ENCODE results near the gene OTUD5.
"Not testable (repeated sequence)": the region's sequence is repeated elsewhere in the genome, so short reads cannot be mapped to it uniquely, and the experiment has no call there.

Gene OTUD5

GRCh38 chrX:48957477-48957826, at the start of gene OTUD5:
Gene OTUD5, minus strand, starts transcription at chrX:48957607. Its CDS starts 37 bp downstream, at chrX:48957570.
- peak; percentile 50 to 75 (median 64) for DNase-seq

GRCh38 chrX:49003696-49004095, 46.3 kb upstream of the OTUD5 start:
- no peak for DNase-seq

- DNase-seq: peak; percentile 41 to 74 (median 63)
Measured at GRCh38 chrX:49002091-49002935, 44.9 kb upstream of the OTUD5 start, which contains the start of gene GRIPAP1. Gene GRIPAP1, minus strand, starts transcription at chrX:49002264. Its CDS starts 35 bp downstream, at chrX:49002229.

- DNase-seq: peak in 2 of 4 experiments; percentile 23 to 25
Measured at GRCh38 chrX:49001521-49002090, 44.2 kb upstream of the OTUD5 start.

GRCh38 chrX:49000636-49001035, 43.2 kb upstream of the OTUD5 start:
- DNase-seq: no peak

GRCh38 chrX:48999030-48999429, 41.6 kb upstream of the OTUD5 start:
- DNase-seq: no peak

- DNase-seq: no peak
Measured at GRCh38 chrX:48998391-48998790, 41.0 kb upstream of the OTUD5 start.

- DNase-seq: no peak
Measured at GRCh38 chrX:48997865-48998264, 40.5 kb upstream of the OTUD5 start.

GRCh38 chrX:48997455-48997854, 40.0 kb upstream of the OTUD5 start:
- no peak for DNase-seq

- DNase-seq: no peak
Measured at GRCh38 chrX:48996969-48997368, 39.6 kb upstream of the OTUD5 start.

- DNase-seq: no peak
Measured at GRCh38 chrX:48992341-48992740, 34.9 kb upstream of the OTUD5 start.

- no peak for DNase-seq
Measured at GRCh38 chrX:48989483-48989882, 32.1 kb upstream of the OTUD5 start.

- DNase-seq: no peak
Measured at GRCh38 chrX:48983896-48984295, 26.5 kb upstream of the OTUD5 start.

- DNase-seq: no peak
Measured at GRCh38 chrX:48983081-48983480, 25.7 kb upstream of the OTUD5 start.

GRCh38 chrX:48981178-48981577, 23.8 kb upstream of the OTUD5 start:
- no peak for DNase-seq

- DNase-seq: not testable (repeated sequence)
Measured at GRCh38 chrX:48980341-48980740, 22.9 kb upstream of the OTUD5 start.

- DNase-seq: no peak
Measured at GRCh38 chrX:48978226-48978625, 20.8 kb upstream of the OTUD5 start.

GRCh38 chrX:48976086-48976485, 18.7 kb upstream of the OTUD5 start:
- no peak for DNase-seq

- DNase-seq: no peak
Measured at GRCh38 chrX:48975541-48975940, 18.1 kb upstream of the OTUD5 start.

GRCh38 chrX:48975041-48975440, 17.6 kb upstream of the OTUD5 start:
- no peak for DNase-seq

GRCh38 chrX:48974574-48974973, 17.2 kb upstream of the OTUD5 start:
- DNase-seq: no peak

GRCh38 chrX:48974033-48974432, 16.6 kb upstream of the OTUD5 start:
- no peak for DNase-seq

GRCh38 chrX:48972220-48973164, 15.1 kb upstream of the OTUD5 start:
- DNase-seq: no peak
